Ishikawa (cell line): ENCODE results near the gene RELN.

Experiments
- CEBPB ChIP-seq: IDR thresholded peaks from 2 replicates; pipeline ENCODE4 v1.6.1; 2012
- CREB1 ChIP-seq: IDR thresholded peaks from 2 replicates; pipeline ENCODE4 v1.6.1; 2012; ENCODE audit warnings: low read depth
- EP300 ChIP-seq: IDR thresholded peaks from 2 replicates; pipeline ENCODE4 v1.6.1; 2012; ENCODE audit warnings: borderline replicate concordance
- RAD21 ChIP-seq: IDR thresholded peaks from 2 replicates; pipeline ENCODE4 v1.6.1; 2012; ENCODE audit warnings: low read depth
- REST ChIP-seq: IDR thresholded peaks from 2 replicates; pipeline ENCODE4 v1.6.1; 2012; ENCODE audit warnings: low read depth, mild to moderate bottlenecking
- YY1 ChIP-seq: IDR thresholded peaks from 2 replicates; pipeline ENCODE4 v1.6.1; 2012; ENCODE audit warnings: low read depth
- TF ChIP-seq, protein P1 (sequence below): IDR thresholded peaks from 2 replicates; pipeline ENCODE4 v1.6.1; 2012
- TF ChIP-seq, protein P2 (sequence below): IDR thresholded peaks from 2 replicates; pipeline ENCODE4 v1.6.1; 2012

GRCh38 chr7:103888603-103889153 lies 100.8 kb downstream of the RELN start:
- TF ChIP-seq RAD21 = no peak
- TF ChIP-seq CEBPB = no peak
- TF ChIP-seq REST = no peak
- TF ChIP-seq, protein P1, sequence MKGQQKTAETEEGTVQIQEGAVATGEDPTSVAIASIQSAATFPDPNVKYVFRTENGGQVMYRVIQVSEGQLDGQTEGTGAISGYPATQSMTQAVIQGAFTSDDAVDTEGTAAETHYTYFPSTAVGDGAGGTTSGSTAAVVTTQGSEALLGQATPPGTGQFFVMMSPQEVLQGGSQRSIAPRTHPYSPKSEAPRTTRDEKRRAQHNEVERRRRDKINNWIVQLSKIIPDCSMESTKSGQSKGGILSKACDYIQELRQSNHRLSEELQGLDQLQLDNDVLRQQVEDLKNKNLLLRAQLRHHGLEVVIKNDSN = no peak
- no peak for TF ChIP-seq EP300
- TF ChIP-seq YY1 = no peak
- TF ChIP-seq, protein P2, sequence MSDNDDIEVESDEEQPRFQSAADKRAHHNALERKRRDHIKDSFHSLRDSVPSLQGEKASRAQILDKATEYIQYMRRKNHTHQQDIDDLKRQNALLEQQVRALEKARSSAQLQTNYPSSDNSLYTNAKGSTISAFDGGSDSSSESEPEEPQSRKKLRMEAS = no peak
- no peak for TF ChIP-seq CREB1
